T-helper 2 cell (primary cell): ENCODE measurements around the gene AKAP3.
A peak's percentile ranks its signal among the peaks of the same experiment; 100 is the strongest.

Experiments used
- DNase-seq, 5 experiments: peaks; one replicate each; pipeline versions ENCODE4 v3.0.0 to v3.0.0-alpha.2; 2012 to 2022
- total RNA-seq, 2 donors: gene quantifications; one replicate each; lab custom pipeline; 2026; lab: John Stamatoyannopoulos, UW

The AKAP3 gene
- 0 to 1.5 reads per million in 2 donors for total RNA-seq

DNA sequence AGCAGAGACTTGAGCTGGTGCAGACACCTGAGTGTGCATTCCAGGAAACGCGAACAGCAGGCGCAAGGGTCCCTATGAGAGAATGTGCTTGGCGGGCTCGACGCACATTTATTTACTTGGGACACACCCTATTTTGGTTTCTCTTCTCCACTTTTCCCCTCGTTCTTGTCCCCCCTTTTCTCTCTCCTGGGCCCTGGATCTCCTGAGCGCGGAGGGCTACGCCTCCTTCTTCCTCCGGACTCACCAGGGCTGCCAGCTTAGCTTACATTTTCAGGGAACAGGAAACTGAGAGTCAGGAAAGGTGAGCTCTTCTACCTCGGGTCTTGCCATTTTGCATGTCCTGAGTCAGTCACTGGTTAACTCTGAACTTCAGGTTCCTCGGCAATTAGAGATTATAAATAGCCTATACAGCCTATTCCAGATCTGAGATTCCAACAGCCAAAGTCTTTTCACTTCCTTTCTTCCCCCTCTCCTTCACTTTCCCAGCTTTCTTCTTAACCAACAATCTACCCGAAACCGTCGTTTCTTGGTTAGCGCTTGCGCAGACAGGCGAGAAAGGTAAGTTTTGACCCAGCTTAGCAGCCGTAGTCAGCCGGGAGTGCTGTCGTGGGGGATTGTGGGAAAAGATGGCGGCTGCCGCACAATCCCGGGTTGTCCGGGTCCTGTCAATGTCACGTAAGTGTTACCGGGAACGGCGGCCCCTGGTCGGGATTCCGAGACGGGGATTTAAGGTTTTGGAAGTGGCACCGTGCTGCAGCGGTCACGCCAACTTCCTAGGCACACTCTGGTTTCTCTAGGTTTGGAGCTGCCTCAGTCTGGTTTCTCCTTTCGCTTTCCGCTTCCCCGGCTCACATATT lies at the start of gene AKAP3, which contains the start of gene NDUFA9:
Gene AKAP3, minus strand, starts transcription at position 551 of the 857 bp plus-strand sequence. CDS start 10,855 bp downstream, outside the sequence.
Gene NDUFA9, plus strand, starts transcription at position 614 of the 857 bp plus-strand sequence. Its CDS starts 13 bp downstream, at position 627.
- DNase-seq: peak; percentile 48 to 85 (median 69)

DNA sequence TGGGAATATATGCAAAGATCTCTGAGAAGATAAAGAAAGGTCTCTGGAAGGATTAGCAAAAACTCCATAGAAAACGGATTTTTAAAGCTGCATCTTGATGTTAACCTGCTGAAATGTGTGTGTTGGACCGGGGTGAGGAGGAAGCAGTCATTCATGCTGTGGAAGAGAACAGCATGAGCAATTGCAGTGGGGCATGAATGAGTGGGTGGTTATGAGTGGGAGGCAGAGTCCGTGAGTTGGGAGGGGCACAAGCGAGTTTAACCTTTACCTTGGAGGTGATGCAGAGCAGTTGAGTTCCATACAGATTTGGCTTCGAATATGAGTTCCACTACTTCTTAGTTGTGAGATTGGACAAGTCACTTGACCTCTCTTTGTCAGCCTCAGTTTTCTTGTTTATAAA lies 41.9 kb upstream of the AKAP3 start:
- DNase-seq: no peak

DNA sequence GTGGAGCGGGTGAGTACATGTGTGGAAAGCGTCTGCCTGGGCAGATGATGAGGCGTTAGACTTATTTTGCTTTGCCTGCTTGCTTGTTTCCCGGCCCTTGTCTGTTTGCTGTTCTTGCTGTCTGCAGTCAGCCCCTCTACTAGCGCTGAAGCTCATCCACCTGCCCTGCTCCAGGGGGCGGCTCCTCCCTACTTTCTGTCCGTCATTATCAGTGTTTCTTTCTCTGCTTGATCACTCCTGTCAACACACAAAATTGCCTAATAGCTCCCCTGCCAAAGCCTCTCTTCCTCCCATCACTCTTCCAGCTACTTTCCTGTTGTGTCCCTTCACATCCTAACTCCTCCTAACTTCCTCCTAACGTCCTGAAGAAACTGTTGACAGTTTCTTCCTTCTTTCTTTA lies 36.5 kb upstream of the AKAP3 start:
- DNase-seq: no peak

DNA sequence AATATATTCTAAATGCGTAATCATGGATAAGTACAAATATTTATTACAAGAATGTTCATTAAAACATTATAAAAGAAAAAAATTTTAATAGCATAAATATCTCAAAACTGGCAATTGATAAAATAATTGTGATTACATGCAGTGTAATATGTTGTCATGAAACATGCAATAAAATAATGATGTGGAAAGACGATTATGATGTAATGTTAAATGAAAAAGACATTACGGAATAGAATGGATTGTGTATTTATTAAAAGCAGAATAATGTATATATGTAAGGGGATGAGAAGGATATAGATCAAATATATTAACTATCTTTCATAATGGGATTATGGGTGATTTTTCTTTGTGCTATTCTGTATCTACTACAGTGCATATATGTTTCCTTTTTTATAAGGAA lies 32.9 kb upstream of the AKAP3 start:
- no peak for DNase-seq

DNA sequence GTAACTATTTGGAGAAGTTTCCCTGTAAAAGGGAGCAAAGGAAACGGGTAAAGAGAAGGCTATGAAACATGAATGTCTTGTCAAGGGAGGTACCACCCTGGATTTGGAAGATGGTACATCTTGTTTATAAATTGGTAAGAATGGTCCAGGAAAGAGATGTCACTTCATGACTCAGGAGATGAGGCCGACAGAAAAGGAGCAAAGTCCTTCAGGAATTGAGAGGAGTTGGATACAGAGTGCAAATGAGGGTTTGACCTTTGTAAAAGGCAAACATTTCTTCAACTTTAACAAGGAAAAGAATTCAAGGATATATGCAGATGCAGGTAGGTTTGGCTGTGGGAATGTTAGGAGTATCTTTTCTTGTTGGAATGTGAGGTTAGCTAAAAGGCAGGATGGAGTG lies 30.9 kb upstream of the AKAP3 start:
- no peak for DNase-seq

DNA sequence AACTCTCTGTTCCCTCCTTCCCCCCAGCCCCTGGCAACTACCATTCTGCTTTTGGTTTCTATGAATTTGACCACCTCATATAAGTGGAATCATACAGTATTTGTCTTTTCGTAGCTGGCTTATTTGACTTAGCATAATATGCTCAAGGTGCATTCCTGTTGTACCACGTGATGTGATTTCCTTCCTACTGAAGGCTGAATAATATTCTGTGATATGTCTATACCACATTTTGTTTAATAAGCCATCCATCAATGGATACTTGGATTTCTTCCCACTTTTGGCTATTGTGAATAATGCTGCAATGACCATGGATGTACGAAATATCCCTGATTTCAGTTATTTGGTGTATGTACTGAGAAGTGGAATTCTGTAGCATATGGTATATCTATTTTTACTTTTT lies 16.4 kb upstream of the AKAP3 start:
- DNase-seq: no peak

DNA sequence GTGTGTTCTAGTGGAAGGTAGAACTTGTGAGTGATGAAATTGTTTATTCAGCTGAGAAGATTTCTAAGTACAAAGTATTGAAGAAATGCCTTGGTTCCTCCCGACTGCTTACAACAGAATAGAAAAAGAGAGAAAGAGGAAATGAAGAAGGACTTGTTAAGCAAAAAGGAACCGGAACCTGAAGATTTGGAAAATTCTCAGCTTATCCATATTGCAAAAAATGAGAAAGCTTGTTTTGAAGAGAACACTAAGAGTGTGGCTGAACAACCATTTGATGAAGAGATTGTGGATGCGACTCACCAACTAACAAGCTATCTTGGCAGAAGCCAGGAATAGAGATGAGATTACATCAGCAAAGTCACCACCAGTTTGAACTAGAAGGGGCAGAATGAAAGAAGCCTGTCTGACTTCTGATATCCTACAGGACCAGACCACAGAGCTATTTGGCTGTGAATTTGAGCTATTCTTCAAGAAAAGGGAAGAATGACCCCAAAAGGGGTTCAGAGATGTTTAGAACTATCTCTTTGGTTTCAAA lies 15.2 kb upstream of the AKAP3 start:
- no peak for DNase-seq

DNA sequence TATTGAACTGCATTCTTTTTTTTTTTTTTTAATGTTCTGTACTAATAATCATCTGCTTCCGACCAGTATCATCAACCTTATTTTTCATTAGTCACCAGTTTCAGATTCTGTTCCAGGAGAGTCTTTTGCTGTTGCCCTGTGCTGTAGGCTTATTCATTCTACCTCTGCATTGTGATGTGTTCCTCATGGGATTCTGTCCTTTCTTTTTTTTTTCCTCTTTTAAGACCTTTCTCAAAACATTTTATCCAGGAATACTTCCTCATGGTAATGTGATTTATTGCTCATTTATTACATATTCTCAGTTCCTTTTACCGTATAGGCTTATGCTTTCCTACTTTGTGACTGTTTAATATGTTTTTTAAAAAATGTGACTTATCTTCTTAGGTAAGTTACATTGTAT lies 4.8 kb upstream of the AKAP3 start:
- DNase-seq: no peak

DNA sequence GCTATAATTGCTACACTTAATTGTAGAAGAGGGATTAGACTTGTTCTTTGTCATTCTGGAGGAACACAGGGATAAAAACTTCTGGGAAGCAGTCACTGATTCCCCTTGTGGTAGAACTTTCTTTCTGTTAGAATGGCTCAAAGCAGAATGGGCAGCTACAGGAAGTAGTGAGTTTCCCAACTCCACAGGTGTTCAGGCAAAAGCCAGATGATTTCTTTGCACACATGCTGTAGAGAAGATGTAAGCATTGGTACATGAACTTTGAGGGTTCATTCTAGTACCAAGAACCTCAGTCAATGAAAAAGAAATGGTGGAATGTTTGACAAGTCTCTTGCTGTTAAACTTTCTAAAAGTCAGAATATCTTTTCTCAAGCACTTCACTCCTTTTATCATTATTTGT lies 4.4 kb upstream of the AKAP3 start:
- no peak for DNase-seq

DNA sequence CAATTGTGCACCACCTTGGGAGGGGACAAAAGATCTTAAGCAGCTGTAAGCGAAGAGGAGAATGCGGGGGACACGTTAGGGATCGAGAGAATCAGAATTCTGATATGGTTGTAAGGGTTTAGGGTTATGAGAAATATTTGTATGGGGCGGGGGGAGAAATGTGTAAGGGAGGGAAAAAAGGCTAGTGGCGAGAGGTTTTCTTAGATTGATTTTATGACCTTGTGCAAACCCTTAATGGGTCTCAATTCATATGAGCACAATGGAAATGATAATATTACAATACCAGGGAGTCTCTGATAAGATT lies 459 bp upstream of the AKAP3 start:
- DNase-seq: no peak

DNA sequence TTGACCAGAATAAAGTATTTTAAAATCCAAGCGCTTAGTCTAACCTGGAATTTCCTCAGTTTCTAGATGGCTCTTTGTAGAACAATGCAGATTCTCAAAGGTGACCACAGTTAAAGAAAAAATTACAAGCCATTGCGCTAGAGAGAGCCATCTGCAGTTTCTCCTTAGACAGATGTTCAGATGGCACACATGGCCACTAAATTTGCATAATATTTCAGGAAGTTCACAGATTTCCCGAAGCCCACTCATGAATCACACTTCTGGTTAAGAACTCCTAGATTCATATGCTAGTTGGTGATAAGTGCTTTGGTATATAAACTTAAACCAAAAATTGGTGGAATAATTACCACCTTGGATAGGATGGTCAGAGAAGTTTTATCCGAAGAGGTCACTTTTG lies 749 bp downstream of the AKAP3 start:
- DNase-seq: no peak

DNA sequence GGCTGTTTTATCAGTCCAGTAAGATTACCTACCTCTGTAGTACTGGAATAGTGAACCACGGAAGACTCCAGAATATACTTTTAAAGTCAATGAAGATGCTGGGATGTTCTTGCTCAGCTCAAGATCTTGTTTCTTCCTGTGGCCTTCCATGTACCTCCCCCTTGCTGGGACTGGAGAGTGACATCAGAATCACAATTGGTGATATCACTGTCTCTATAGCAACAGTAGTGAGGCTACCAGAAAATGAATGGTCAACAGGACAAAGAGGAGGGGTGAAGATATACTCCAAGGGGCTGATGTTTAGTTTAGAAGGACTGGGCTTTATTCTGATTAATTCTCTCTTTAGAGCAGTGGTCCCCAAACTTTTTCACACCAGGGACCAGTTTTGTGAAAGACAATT lies 3.8 kb downstream of the AKAP3 start:
- no peak for DNase-seq

DNA sequence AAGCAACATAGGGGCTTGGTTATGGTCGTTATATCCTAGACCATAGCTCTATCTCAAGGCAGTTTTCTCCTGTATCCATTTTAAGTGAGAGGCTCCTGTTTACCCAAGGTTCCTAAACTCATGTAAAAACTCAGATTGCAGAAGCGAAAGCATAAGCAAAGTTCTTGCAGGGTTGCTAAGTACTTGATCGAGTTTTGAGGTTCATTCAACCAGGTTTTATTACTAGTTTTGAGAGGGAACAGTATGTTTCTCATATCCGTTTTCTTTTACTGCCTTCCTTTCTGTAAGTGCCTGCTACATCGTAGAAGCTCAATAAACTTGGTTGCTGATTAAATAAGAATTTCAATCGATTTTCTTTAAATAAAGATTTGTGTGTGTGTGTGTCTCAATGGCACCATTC lies 5.1 kb downstream of the AKAP3 start:
- no peak for DNase-seq

DNA sequence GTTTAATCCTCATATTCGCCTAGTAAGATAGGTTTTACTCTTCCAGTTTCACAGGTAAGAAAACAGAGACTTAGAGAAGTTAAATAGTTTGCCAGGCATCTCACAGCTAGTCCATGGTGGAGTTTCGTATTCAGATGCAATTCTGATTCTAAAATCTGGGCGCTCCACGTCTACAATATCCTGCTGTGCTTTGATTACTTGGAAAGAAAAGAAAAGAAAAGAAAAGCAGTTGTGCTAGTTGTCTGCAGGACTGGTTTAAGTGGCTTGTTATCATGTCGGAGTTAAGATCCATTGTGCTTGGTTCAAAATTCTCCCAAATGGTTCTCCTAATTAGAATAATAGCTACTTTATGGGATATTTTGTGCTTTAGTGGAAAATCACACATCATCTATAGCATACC lies 18.6 kb downstream of the AKAP3 start:
- DNase-seq: no peak

DNA sequence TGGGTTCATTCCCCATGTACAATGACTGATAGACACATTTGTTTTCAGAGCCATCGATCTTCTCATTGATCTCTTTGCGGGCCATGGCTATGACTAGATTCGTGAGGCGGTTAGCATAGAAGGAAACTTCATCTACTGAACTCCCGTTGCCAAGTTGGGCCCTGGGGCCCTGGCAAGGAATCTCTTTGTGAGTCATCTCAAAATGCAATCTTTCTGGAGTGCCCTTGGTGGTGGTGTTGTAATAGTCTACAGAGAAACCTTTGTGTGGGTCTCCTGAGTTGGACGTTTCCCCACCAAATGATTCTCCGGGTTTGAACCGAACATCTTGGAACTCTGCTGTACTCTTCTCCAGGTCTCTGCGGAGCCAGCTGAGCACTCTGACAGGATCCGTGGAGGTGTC lies 20.4 kb downstream of the AKAP3 start:
- no peak for DNase-seq

DNA sequence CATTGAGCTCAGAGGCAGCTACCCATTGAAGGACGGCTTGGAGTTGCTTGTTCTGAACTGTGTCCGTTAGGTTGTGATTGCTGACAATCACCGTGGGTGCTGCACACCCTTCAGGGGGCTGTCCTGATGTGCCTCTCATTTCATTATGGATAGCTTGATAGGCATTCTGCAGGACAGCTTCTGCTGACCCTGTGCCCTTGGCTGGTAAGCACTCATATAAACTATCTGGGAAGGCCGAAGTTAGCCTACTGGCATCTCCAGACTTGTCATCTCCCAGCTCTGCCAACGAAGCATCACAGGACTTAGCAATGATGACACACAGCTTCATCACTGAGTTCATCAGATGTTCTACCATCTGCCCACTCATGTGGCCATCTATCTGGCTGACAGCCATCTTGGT lies 22.3 kb downstream of the AKAP3 start:
- no peak for DNase-seq

DNA sequence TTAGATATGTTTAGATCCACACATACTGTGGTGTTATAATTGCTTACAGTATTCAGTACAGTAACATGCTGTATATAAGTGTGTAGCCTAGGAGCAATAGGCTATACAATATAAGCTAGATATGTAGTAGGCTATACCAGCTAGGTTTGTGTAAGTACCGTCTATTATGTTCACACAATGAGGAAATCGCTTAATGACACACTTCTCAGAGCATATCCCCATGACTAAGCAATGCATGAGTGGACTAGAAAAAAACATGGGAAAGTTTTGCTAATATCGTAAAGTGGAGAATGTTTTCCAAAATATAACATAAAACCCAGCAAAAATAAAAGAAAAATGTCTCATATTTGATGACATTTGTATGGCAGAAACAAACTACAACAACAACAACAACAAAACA lies 27.3 kb downstream of the AKAP3 start:
- no peak for DNase-seq

DNA sequence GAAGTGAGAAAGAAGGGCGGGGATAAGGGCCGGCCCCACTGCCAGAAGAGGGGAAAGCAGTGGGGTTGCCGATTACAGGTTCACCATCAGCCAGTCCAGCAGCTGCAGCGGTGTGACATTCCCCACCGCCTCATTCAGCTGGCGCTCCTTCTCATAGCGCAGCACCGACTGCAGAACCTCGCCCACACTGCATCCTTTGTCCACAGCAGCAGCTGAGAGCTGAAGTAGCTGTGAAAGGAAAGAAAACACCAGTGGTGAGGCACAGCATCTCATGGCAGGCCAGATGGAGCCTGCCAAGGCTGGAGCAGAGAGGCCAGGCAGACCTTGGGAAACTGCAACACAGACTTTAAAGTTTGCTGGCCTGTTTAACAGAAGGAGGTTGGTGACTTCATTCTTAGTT lies 33.2 kb downstream of the AKAP3 start:
- no peak for DNase-seq

DNA sequence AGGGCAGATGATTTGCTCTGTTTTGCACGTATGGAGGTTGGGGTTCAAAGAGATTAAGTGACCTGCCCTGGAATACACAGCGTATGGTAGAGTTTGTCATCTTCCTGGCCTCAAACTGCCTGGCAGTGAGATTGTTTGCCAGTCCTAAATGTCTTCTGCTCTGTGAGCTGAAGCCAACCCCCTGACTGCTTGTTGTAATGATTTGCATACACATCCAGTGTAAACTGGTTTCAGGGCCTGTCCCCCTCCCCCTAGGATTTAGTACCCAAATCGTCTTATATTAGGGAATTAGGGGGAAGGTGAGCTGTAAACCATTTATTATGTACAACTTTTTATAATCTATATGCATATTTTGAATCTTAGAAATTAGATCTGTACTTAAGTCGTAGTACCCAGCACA lies 38.4 kb downstream of the AKAP3 start:
- no peak for DNase-seq

DNA sequence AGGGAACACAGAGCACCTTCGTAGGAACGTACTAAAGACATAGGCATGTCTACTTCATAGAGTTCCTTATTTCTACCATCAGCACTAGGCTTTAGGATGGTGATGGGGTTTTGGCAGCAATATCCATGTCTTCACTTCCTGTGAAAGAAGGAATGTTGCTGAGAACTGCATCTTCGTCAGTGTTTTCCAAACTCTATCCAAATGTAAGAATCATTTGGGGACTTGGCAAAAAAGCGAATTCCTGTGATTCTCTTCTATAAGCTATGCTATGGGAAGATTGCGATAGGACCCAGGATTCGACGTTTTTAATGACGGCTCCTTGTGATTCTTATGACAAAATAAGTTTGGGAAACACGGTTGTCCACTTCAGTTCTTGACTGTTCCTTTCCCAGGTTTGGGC lies 39.8 kb downstream of the AKAP3 start:
- no peak for DNase-seq

DNA sequence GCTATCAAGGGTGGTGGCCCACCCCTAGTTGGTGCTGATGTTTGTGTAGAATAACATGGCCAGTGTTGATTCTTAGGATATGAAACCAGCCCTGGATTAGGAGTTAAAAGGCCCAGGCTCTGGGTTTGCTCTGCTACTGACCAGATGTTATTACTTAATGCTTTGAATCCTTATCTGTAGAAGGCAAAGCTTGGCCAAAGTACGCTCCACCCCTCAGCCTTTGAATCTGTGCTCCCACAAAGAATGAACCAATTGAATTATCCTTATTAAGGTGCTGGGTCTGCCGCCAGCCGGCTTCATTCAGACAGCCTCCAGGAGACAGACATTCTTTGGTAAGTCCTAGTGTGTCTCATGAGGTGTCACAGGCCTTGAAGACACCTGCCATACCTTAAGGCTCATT lies 41.8 kb downstream of the AKAP3 start:
- no peak for DNase-seq

DNA sequence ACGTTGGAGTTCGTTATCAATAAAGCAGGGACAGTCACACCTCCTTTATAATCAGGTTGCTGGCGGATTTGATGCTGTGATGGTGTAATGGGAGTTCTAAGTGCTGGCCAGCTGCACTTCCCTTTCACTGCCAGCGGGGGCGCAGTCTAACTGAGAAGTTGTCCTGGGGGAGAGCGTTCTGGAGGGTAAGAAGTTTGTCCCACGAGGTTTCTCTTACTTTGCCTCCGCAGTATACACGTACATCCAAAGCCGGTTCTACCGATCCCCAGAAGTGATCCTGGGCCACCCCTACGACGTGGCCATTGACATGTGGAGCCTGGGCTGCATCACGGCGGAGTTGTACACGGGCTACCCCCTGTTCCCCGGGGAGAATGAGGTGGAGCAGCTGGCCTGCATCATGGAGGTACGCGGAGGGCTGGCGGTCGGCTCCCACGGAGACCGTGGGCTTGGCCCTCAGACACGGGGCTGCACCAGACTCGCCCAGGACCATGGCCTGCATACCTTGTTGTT lies 44.1 kb downstream of the AKAP3 start:
- peak; percentile 54 to 90 (median 60) for DNase-seq

DNA sequence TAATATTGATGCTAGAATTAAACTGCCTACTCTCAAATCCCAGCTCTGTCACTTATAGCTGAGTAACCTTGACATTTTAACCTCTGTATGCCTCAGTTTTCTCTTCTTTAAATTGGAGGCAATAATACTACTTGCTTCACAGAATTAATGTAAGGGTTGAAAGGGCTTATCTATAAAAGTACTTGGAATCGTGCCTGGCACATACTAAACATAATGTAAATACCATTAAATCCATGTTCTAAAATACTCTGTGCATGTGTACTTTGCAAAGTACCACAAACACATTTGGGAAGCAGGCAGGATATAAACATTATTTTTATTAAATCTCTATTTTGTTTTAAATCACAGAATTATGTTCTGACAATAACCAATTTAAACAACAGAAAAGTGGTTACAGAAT lies 44.9 kb downstream of the AKAP3 start:
- DNase-seq: no peak

DNA sequence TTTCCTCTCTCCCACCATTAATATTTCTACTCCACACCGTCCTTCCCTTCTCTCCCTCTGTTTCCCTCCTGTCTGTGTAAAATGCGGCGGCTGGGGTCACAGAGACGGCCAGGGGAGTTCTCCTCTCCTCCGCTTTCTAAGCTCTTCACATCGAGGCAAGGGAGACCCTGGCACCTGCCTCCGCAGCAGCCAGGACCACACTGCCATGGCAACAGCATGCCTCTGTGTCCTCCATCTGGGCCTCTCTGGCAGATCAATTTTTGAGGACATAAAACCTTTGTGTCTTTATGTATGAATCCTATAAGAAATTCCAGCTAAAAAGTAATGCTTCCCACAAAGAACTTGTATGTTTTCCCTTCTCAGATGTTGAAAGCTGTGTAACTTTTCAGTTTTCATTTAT lies 45.4 kb downstream of the AKAP3 start:
- no peak for DNase-seq

DNA sequence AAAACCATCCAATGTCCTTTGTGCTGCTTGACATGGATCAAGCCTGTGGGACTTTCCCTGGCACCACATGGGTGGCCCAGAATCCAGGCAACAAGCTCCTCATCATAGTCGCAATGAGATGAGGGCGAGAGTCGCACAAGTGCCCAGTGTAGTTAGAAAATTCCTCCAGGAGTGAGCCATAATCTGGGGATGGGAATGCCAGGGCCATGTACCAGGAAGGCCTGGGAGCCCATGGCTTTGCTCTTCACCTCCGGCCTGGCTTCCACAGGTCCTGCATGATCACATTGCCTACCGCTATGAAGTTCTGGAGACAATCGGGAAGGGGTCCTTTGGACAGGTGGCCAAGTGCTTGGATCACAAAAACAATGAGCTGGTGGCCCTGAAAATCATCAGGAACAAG lies 53.0 kb downstream of the AKAP3 start:
- DNase-seq: no peak
